Stomach smooth muscle (tissue), 2 donors: ENCODE measurements around the gene AGTRAP.

Experiments used
- H3K27ac ChIP-seq: one replicate; pipeline ENCODE4 v1.7.0; 2013; ENCODE audit warnings: mild to moderate bottlenecking, low read length, inconsistent platforms
- H3K27me3 ChIP-seq, 2 donors: one replicate each; pipeline ENCODE4 v1.7.0; 2013; ENCODE audit warnings: low read length in 2 of 2; ENCODE audit not compliant: insufficient read depth in 2 of 2, control insufficient read depth in 1 of 2
- H3K36me3 ChIP-seq, 2 donors: one replicate each; pipeline ENCODE4 v1.7.0; 2013; ENCODE audit warnings: low read length in 2 of 2; ENCODE audit not compliant: control insufficient read depth in 2 of 2, insufficient read depth in 2 of 2
- H3K4me1 ChIP-seq: one replicate; pipeline ENCODE4 v1.7.0; 2013; ENCODE audit warnings: low read length; ENCODE audit not compliant: control insufficient read depth, insufficient read depth
- H3K4me3 ChIP-seq, 2 donors: one replicate each; pipeline ENCODE4 v1.7.0; 2013; ENCODE audit warnings: low read length in 2 of 2
- H3K9ac ChIP-seq, 2 donors: one replicate each; pipeline ENCODE4 v1.7.0; 2013; ENCODE audit warnings: low read length in 2 of 2, mild to moderate bottlenecking in 1 of 2
- H3K9me3 ChIP-seq, 2 donors: one replicate each; pipeline ENCODE4 v1.7.0; 2013; ENCODE audit warnings: low read length in 2 of 2; ENCODE audit not compliant: control insufficient read depth in 2 of 2
- donor health status: healthy.
- donor health status: Pancreatic carcinoma.

AGTRAP gene

GRCh38 chr1:11736746-11737639 is 1.1 kb downstream of the AGTRAP start:
- Histone ChIP-seq H3K27me3 (no peaks in the 10 kb centered on the region), H3K4me1 (peaks cover 34% of the 10 kb centered on the region), H3K9ac (peak overlapping the region; percentile 66 to 91), H3K4me3 (peak overlapping the region; percentile 91 to 94), H3K27ac (peak overlapping the region; percentile 70), H3K36me3 (no peaks in the 10 kb centered on the region), H3K9me3 (no peaks in the 10 kb centered on the region)

- no peaks in the 10 kb centered on the region for H3K9me3 ChIP-seq
- H3K27me3 ChIP-seq, result no peaks in the 10 kb centered on the region
- H3K4me1 ChIP-seq, result peaks cover 27% of the 10 kb centered on the region
- no peaks in the 10 kb centered on the region for H3K36me3 ChIP-seq
- no peak overlapping the region for H3K4me3 ChIP-seq
- no peak overlapping the region for H3K27ac ChIP-seq
- H3K9ac ChIP-seq, result no peak overlapping the region
Measured at GRCh38 chr1:11738096-11738495, 2.2 kb downstream of the AGTRAP start.

GRCh38 chr1:11738783-11739182 is 2.8 kb downstream of the AGTRAP start:
- Histone ChIP-seq H3K4me3 (no peak overlapping the region), H3K36me3 (no peaks in the 10 kb centered on the region), H3K9ac (no peak overlapping the region), H3K27me3 (no peaks in the 10 kb centered on the region), H3K27ac (no peak overlapping the region), H3K4me1 (peaks cover 27% of the 10 kb centered on the region), H3K9me3 (no peaks in the 10 kb centered on the region)

GRCh38 chr1:11740258-11741192 is 4.6 kb downstream of the AGTRAP start:
- Histone ChIP-seq H3K4me1 (peaks cover 23% of the 10 kb centered on the region), H3K36me3 (no peaks in the 10 kb centered on the region), H3K9me3 (no peaks in the 10 kb centered on the region), H3K27me3 (no peaks in the 10 kb centered on the region), H3K9ac (no peak overlapping the region), H3K4me3 (no peak overlapping the region), H3K27ac (no peak overlapping the region)

GRCh38 chr1:11741482-11741881 is 5.5 kb downstream of the AGTRAP start:
- Histone ChIP-seq H3K4me3 (no peak overlapping the region), H3K27ac (no peak overlapping the region), H3K4me1 (peaks cover 14% of the 10 kb centered on the region), H3K27me3 (no peaks in the 10 kb centered on the region), H3K9ac (no peak overlapping the region), H3K9me3 (no peaks in the 10 kb centered on the region), H3K36me3 (peaks cover 0 to 1% of the 10 kb centered on the region in 2 donors)

- H3K9me3 ChIP-seq, result no peaks in the 10 kb centered on the region
- H3K27ac ChIP-seq, result no peak overlapping the region
- peaks cover 8% of the 10 kb centered on the region for H3K4me1 ChIP-seq
- H3K36me3 ChIP-seq, result peaks cover 0 to 3% of the 10 kb centered on the region in 2 donors
- no peaks in the 10 kb centered on the region for H3K27me3 ChIP-seq
- H3K4me3 ChIP-seq, result no peak overlapping the region
- H3K9ac ChIP-seq, result no peak overlapping the region
Measured at GRCh38 chr1:11741919-11742558, 6.1 kb downstream of the AGTRAP start.

GRCh38 chr1:11744287-11744686 is 8.4 kb downstream of the AGTRAP start:
- Histone ChIP-seq H3K4me3 (no peak overlapping the region), H3K27ac (no peak overlapping the region), H3K36me3 (peaks cover 0 to 3% of the 10 kb centered on the region in 2 donors), H3K9ac (no peak overlapping the region), H3K4me1 (no peaks in the 10 kb centered on the region), H3K27me3 (no peaks in the 10 kb centered on the region), H3K9me3 (no peaks in the 10 kb centered on the region)

GRCh38 chr1:11746092-11746491 is 10.2 kb downstream of the AGTRAP start:
- Histone ChIP-seq H3K36me3 (peaks cover 3 to 7% of the 10 kb centered on the region in 2 donors), H3K27me3 (no peaks in the 10 kb centered on the region), H3K9me3 (no peaks in the 10 kb centered on the region), H3K4me1 (no peaks in the 10 kb centered on the region), H3K4me3 (no peak overlapping the region), H3K27ac (no peak overlapping the region), H3K9ac (no peak overlapping the region)

- H3K4me1 ChIP-seq, result no peaks in the 10 kb centered on the region
- H3K9ac ChIP-seq, result no peak overlapping the region
- H3K36me3 ChIP-seq, result peaks cover 3 to 7% of the 10 kb centered on the region in 2 donors
- no peaks in the 10 kb centered on the region for H3K9me3 ChIP-seq
- H3K27ac ChIP-seq, result no peak overlapping the region
- H3K27me3 ChIP-seq, result no peaks in the 10 kb centered on the region
- H3K4me3 ChIP-seq, result no peak overlapping the region
Measured at GRCh38 chr1:11746795-11747487, 11.0 kb downstream of the AGTRAP start.
